ENCODE data around the gene STK35. TPM values are rescaled to one million over a fixed set of nuclear protein-coding genes. Genes with fewer than 3 reads are reported as not detected.

The STK35 gene
- total RNA-seq, 1 donor from 2014 or later, result 17.8 TPM

DNA sequence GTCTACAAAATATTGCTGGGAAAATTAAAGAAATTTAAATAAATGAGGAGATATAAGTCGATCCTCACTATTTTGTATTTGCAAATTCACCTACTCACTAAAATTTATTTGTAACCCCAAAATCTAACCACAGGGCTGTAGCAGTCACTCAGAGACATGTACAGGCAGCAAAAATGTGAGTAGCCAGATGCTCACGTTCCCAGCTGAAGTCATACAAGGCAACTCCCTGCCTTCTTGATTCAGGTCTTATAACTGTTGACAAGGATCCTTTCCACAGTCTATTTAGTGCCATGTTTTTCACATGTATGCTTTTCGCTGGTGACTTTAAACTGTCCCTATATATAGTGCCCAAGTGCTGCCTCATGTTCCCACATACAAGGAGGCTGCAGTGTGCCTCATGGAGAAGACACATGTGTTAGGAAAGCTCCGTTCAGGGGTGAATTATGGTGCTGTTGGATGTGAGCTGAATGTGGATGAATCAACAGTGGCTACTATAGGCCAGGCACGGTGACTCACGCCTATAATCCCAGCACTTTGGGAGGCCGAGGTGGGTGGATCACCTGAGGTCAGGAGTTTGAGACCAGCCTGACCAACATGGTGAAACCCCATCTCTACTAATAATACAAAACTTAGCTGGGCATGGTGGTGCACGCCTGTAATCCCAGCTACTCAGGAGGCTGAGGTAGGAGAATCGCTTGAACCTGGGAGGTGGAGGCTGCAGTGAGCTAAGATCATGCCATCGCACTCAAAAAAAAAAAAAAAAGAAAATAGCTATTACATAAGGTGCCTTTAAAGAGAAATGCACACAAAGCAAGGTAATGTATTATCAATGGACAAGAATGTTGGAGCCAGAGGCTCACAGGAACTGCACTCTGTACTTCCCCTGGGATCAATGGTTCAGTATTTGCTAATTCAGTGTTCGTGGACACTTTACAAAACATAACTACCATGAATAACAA lies 55.3 kb downstream of the STK35 start:
- intact Hi-C loops (cut with micrococcal nuclease), result no loop called here

DNA sequence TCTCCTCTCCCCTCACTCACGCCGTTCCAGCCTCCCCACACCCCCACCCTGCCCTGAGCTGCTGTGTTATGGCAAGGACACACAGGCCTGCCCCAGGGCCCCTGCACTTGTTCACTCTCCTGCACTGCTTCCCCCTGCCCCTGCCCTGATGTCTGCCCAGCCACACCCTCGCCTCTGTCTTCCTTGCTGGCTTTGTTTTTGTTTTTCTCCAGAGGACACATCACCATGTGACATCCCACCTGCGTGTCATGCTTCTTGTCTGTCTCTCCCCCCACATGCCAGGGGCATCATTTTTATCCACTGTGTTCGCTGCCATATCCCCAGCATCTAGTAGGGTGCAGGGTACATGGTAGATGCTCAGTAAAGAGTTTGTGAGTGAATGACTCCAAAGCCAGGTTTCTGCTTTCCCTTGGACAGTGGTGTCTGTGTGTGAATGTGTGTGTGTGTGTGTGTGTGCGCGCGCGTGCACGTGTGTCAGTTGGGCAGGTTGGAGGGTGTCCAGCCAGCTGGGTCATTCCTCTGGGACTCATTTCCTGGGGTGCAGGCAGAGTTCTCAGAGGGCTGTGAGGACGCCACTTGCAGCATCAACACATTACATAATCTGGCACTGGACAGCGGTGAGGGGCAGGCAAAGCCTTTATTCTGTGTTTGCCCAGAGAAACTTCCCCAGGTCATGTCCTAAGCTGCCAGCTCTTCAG lies 60.6 kb downstream of the STK35 start:
- intact Hi-C loops (cut with micrococcal nuclease), result no loop called here

DNA sequence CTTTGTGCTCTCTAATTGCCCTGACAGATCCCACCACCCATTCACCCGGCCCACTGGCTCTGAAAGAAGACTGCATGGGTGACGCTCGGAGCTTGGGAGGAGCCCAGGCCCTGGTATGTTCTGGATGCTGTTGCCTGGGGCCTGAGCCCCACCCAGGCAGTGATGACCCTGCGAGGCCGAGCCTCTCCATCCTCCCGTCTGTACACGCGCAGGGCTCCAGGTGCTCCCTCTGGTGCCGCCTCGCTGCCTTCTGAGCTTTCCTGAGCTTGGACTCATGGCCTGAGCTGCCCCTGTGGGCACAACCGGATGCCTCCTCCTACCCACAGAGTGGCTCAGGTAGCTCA lies 61.2 kb downstream of the STK35 start:
- intact Hi-C loops (cut with micrococcal nuclease), result no loop called here

DNA sequence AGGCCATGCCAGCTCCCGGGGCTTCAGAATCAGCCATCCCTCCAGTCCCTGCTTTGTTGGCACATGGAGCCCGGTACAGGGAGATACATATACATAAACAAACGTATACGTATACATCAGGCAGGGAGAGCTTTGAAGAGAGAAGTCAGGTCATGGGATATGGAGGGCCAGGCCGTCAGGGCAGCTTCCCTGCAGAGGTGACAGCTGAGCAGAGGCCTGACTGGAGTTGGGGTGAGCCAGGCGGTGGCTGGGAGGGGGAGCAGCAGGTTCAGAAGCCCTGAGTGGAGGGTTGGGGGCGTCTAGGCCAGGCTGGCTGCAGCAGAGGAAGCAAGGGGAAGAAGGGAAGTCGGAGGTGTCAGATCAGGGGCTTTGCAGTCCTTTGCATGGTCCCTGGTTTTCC lies 61.7 kb downstream of the STK35 start:
- intact Hi-C loops (cut with micrococcal nuclease), result no loop called here

DNA sequence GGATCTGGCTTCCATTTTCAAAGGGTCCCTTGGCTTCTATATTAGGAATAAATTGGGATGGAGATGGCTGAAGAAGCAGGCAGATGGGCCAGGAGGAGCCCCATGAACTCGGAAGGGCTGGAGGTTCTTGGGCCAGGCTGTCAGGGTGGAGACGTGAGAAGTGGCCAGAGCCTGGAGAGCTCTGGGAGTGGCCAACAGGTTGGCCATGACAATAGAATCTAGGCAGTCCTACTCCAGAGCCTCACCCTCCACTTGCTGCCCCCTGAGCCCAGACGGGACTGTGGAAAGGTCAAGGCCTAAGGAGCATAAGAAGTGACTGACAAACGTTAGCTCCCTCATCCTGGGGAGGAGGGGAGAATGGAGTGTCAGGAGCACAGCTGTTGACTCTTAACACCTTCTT lies 62.1 kb downstream of the STK35 start:
- intact Hi-C loops (cut with micrococcal nuclease), result no loop called here

DNA sequence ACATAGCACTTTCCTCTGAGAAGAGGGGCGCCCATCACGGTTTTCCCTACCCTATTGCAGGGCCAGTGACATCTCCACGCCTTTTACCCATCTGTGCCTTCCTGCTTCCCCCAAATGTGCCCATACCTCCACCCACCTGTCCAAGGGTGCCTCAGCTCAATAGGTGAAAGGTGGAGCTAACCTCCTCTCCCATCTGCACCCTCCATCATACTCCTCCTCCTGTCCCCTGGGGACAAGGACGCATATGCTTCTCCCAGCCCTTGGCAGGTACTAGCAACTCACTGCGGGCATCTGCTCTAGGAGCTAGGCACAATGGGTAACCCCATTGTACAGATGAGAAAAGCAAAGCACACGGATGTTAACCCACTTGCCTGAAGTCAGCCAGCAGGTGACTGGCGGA lies 62.8 kb downstream of the STK35 start:
- intact Hi-C loops (cut with micrococcal nuclease), result no loop called here

DNA sequence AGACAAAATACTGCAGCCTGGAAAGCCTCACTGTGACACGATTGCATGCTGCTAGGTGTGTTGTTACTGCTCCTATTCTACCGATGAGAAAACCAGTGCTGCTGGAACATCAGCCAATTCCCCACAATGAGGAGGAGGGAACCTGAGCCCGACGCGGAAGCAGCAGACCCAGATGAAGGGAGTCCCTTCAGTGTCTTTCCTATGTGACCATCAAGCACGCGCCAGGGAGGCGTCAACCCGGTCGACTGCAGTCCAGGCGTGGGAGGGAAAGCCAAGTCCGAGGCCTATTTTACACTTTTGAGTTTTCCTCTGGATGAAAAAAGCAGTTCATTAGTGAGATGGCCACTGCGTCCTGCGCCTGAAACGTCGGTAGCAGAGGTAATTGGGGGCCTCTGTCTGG lies 63.3 kb downstream of the STK35 start:
- intact Hi-C loops (cut with micrococcal nuclease), result no loop called here

DNA sequence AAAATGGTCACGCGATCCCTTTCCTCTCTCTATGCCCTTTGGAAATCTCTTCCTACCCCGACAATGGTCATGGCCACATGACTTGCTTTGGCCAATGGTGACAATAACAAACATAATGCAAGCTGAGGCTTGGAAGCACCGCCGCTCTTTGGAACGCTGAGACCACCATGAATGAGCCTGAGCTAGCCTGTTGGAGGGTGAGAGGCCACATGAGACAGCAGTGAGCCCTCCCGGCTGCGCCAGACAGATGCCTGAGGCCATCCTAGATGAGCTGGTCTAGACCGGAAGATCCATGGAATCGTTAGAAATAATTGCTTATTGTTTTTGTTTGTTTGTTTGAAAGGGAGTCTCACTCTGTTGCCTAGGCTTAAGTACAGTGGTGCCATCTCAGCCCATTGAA lies 64.2 kb downstream of the STK35 start:
- intact Hi-C loops (cut with micrococcal nuclease), result no loop called here

DNA sequence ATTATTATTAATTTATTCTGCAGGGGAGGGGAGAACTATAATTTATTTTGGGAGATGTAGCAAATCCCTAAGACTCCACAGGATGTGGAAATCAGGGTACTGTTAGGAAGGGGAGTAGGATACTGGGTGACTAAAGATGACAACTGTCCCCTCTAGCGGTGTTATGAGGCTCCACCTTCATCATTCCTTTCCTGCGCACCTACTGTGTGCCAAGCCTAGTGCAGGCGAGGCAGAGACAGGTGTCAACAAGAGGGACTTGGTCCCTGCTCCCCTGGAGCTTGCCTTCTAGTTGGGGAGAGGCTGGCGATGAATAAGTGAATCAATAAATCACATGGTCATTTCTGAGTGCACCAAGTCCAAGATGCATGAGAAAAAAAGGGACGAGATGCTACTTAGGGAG lies 65.5 kb downstream of the STK35 start:
- intact Hi-C loops (cut with micrococcal nuclease), result no loop called here

DNA sequence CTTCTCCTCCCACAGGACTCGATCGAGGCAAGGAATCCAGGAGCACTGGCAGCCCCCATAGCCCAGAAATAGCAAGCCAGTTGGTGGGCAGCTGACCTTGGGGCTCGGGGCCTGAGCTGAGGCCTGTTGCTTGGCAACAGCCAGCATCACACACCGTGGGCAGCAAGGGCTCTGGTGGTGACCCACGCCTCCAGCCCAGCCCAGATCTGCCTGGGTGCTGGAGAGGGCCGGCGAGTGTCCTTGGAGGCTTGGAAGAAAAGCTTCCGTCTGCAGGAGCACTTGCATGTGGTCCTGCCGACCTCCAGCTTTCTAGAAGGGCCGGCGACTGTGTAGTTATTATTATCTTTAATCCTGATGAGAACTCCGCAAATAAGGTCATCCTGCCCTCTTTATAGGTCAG lies 67.3 kb downstream of the STK35 start:
- intact Hi-C loops (cut with micrococcal nuclease), result no loop called here

DNA sequence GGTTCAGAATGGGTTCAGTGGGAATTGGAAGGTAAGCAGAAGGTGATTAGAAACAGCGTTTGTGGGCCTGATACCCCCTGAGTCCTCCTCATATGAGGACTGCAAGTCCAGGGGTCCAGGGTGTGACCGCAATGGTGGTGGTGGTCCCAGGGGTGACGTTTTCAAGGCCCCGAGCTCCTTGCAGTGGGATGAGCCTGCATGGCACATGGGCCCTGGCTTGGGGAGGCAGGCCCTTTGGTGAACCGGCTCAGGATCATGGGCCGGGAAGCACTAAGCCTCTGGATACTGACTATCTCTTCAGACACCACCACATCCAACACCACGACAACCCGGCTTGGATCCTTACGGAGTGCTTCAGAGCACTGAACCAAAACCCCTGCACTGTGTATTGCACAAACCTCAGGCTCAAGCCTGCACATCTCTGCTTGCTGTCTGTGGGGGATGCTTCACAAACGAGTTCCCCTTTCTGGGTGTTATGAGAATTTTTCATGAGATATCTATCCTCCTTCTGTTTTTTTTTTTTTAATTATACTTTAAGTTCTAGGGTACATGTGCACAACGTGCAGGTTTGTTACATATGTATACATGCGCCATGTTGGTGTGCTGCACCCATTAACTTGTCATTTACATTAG lies 67.9 kb downstream of the STK35 start:
- intact Hi-C loops (cut with micrococcal nuclease), result loop anchor here (10.0 kb wide), 1 partner anchor 405 kb away; no protein-coding TSS in a partner anchor

DNA sequence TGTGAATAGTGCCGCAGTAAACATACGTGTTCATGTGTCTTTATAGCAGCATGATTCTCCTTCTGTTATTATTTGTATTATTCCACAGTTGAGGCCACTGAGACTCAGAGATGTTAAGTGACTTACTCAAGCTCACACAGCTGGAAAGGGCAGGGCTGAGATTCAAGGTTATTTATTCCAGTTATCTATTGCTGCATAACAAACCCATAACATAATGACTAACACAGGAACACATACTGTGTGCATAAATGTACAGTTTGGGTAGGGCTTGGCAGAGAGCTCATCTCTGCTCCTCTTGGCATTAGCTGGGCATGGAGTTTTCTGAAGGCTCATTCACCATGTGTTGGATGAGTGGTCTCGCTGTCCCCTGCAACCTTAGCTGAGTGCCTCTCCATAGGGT lies 68.8 kb downstream of the STK35 start:
- intact Hi-C loops (cut with micrococcal nuclease), result loop anchor here (10.0 kb wide), 1 partner anchor 406 kb away; no protein-coding TSS in a partner anchor

DNA sequence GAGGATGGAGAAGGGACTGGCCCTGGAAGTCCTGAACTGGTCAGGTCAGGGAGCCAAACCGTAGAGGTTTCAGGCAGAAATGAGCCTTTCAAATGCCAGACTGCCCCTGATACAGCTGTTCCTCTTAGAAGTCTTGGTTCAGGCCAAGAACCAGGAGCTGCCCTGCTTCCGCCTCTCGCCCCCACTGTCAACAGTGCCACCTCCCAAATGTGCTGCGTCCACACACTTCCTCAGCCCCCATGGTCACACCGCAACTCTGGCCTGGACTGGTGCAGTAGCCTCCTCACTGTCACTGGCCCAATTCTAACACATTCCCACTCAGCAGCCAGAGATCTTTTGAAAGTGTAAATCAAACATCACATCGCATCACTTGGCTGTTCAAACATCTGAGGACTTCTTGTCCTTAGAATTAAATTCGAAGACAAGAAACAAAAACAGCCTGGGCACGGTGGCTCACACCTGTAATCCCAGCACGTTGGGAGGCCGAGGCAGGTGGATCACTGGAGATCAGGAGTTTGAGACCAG lies 69.7 kb downstream of the STK35 start:
- intact Hi-C loops (cut with micrococcal nuclease), result loop anchor here (10.0 kb wide), 1 partner anchor 407 kb away; no protein-coding TSS in a partner anchor

DNA sequence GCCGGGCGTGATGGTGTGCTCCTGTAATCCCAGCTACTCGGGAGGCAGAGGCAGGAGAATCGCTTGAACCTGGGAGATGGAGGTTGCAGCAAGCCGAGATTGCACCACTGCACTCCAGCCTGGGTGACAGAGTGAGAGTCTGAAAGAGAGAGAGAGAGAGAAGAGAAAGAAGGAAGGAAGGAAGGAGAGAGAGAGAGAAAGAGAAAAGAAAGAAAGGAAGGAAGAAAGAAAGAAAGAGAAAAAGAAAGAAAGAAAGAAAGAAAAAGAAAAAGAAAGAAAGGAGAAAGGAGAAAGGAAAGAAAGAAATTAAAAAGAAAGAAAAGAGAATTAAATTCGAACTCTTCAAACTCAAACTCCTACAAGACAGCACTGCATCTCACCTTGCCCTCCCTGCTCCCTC lies 70.2 kb downstream of the STK35 start:
- intact Hi-C loops (cut with micrococcal nuclease), result loop anchor here (1.0 to 10.0 kb wide), 2 partner anchors 166 to 407 kb away; no protein-coding TSS in a partner anchor

DNA sequence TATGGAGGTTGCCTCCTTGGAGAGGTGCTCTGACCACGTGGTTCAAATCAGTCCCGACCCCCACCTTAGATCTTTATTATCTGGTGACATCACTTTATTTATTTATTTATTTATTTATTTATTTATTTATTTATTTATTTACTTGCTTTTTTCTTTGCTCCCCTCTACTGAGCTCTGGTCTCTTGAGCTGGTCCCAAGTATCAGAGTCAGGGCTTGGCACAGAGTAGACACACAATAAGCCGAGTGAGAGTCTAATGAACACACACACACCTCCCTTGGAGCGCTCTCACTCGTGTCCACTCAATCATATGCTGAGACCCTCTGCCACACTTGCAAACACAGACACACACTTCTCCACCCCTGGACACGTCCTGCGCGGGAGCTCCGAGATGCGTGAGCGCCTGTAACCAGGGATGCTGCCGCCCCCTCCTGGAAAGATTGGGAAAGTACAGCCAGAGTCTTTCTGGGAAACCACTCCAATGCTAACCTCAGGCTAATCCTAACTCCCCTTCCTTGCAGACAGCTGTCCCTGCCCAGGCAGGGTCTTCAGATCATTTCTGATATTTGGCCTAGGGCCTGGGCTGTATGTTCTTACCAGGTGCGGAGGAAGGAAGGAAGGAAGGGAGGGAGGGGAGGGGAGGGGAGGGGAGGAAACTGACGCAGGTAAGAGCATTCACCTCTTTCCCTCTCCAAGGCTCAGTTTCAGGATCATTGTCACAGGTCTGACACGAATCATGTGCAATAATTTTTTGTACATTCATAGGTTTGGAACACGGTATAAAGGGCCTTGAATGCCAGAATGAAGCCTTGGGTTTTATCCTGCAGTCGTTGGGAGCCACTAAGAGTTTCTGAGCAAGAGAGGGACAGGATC lies 70.9 kb downstream of the STK35 start:
- intact Hi-C loops (cut with micrococcal nuclease), result loop anchor here (1.0 to 10.0 kb wide), 2 partner anchors 166 to 408 kb away; no protein-coding TSS in a partner anchor

DNA sequence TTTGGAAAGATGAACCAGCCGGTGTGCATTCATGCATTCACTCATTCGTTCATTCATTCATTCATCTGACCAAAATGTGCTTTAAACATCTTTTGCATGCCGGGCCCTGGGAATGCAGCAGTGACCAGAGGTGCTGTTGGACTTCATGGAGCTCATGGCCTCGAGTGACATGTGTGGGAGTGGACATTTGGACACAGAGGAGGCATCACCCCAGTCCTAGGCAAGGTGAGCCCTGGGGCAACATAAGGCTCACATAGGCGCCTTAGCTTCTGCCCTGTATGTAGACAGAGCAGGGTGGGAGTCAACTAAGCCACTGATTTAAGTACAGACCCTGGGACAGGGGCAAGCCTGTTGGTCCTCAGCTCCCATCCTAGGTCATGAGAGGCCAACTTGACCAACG lies 71.6 kb downstream of the STK35 start:
- intact Hi-C loops (cut with micrococcal nuclease), result loop anchor here (10.0 kb wide), 1 partner anchor 408 kb away; no protein-coding TSS in a partner anchor

DNA sequence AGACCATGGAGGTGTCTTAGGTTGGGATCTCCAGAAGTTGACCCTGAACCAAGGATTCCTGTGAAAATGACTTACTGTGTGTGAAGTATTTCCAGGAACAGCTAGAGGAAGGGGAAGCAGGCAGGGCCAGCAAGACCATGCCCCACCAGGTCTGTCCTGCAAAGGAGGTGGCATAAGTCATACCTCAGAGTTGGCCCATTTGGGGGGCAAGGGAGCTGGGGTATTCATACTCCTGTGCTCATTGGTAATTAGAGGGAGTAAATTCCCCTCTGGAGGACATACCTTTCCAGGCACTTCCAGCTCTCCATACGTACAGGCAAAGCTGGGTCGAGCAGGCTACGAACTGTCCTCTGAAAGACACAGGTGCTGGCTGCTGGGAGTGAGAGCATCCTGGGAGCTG lies 72.4 kb downstream of the STK35 start:
- intact Hi-C loops (cut with micrococcal nuclease), result loop anchor here (10.0 kb wide), 1 partner anchor 409 kb away; no protein-coding TSS in a partner anchor

DNA sequence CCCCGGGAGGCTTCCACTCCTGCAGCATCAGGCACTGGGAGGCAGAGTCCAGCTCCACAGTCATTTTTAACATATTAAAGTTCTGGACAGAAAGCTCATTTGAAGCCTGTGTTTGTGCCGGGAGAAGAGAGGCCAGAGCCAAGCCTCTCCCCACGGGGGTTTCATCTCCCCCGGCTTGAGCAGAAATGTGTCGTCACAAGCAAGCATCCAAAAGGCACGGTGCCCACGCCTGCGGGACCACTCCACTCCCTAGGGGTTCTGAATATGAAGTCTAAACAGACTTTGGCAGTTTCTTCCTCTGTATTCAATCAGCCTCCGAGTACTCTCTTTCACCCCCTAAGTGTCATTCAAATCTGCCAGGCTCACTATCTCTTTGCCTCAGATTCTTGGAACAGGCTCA lies 75.3 kb downstream of the STK35 start:
- intact Hi-C loops (cut with micrococcal nuclease), result loop anchor here (10.0 kb wide), 1 partner anchor 412 kb away; no protein-coding TSS in a partner anchor

DNA sequence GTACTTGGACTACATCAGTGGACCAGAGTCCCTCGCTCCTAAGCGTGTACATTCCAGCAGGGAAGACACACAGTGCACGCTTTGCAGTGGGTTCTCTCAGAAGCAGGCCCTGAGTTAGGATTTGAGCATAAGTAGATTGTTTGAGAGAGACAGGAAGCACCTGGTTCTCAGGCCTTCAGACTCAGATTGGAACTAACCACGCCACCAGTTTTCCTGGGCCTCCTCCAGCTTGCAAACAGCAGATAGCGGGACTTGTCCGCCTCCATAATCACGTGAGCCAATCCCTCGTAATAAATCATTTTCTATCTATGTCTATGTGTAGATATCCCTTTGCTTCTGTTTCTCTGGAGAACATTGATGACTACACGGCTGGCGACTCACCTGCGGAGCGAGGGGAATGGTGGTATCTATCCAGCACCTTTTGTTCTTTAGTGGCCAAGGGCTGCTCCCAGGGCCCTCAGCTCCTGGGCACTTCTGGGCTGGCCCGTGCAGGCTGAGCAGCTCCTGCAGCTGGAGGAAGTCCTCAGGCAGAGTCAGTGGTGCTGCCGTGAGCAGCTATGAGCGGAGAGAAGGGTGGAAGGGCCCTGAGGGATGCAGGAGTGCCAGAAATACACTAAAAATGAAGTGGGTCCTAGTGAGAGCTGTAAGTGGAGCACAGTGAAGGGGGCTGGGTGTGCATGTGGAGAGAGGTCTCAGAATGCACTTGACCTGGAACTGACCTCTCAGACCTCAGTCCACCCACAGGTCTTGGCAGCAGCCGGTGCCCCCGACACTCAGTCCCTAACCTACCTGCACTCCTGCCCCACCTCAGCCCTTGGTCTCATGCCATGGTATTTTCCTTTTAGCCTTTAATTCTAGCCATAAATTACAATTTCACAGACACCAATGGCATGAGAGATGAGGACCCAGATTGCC lies 76.9 kb downstream of the STK35 start:
- intact Hi-C loops (cut with micrococcal nuclease), result loop anchor here (10.0 kb wide), 1 partner anchor 414 kb away; no protein-coding TSS in a partner anchor

All from T-helper 2 cell treated with Interferon-gamma antibody and Interleukin-4, amounts not matched to agents 100 ng/mL and 5 ng/mL, for 36 hours (primary cell).